HG03025 (cell line): Measurements from ENCODE around the gene SENP1.

Experiments
- ATAC-seq: cut with Tn5 transposase; IDR thresholded peaks from one replicate; pipeline ENCODE4 v1.9.1; 2021; ENCODE audit warnings: mild to moderate bottlenecking, moderate library complexity; ENCODE audit not compliant: unreplicated experiment, low FRiP score

The SENP1 gene

DNA sequence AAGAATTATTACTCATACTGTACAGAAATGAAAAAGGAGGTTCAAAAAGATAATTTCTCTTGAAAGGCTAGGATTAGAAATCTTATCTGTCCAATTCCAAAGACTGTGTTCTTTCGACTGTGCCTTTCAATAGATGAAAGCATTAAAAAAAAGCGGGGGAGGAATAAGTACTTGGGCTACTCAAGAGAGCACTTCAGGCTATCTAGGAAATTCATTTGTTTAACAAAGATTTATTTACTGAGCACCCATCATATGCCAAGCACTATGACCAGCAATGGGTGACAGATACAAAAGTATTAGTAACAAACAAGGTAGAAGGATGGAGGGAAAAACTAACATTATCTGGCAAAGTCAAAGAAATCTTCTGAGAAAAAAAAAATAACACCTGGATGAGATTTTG is 37.4 kb downstream of the SENP1 start:
- no peak for ATAC-seq

DNA sequence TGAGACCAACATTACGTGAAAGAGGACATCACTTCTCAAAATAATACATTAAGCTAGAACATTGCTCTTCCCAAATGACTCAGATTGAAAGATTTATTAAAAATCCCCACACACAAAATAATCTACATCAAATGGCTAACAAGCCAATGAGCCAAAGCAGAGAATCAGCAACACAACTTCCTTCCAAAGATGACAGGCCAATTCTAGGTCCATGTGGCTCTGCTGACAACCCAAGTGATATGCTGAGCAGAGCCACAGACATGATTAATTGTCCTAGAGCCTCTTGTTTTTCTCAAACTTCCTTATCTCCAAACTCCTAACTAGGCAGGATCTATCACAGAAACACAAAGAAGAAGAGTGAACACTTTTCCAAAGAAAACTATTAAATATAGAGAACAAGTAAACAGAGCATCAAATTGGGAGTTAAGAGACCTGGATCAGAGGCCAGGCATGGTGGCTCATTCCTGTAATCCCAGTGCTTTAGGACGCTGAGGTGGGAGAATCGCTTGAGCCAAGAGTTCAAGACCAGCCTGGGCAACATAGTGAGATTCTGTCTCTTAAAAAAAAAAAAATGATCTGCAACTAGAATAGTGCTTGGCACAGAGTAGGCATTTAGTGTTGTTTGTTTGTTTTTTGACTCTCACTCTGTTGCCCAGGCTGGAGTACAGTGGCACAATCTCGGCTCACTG is 38.5 kb downstream of the SENP1 start:
- no peak for ATAC-seq

- no peak for ATAC-seq
These were observed 40.8 kb downstream of the SENP1 start for GRCh38 chr12:48065041-48065440.

DNA sequence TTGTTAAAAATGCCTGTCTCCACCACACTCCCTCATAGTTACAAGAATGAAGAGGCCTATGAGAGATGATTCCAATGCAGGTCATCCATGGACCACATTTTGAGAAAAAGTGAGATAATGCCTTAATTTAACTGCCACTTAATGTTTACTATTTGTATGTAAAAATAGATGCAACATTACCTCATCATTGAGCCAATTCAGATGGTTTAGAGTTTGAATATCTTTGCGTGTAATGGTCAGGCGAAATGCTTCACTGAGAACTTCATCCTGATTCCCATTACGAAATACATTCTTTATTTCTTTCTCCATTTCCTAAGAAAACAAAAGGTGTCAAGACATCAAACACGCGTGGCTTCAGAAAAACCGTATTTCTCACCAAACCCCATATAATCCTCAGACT is 42.3 kb downstream of the SENP1 start:
- ATAC-seq = no peak

- ATAC-seq = no peak
These were observed 43.8 kb downstream of the SENP1 start for GRCh38 chr12:48061938-48062719.

DNA sequence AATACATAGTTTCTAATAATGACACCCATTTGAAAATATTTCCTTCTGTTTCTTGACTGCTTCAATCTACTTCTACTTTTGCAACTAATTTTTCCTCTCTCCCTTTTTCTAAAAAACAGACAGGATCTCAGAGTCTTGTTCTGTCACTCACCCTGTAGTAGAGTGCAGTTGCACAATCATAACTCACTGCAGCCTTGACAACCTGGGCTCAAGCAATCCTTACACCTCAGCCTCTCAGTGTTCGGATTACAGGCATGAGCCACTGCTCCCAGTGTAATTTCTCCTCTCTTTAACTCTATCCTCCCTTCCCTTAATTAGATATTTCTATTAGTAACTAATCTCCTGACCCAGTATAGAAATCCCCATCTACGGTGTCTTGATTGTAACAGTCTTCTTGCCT is 45.4 kb downstream of the SENP1 start:
- ATAC-seq = no peak

- no peak for ATAC-seq
These were observed 47.1 kb downstream of the SENP1 start for GRCh38 chr12:48058771-48059170.

DNA sequence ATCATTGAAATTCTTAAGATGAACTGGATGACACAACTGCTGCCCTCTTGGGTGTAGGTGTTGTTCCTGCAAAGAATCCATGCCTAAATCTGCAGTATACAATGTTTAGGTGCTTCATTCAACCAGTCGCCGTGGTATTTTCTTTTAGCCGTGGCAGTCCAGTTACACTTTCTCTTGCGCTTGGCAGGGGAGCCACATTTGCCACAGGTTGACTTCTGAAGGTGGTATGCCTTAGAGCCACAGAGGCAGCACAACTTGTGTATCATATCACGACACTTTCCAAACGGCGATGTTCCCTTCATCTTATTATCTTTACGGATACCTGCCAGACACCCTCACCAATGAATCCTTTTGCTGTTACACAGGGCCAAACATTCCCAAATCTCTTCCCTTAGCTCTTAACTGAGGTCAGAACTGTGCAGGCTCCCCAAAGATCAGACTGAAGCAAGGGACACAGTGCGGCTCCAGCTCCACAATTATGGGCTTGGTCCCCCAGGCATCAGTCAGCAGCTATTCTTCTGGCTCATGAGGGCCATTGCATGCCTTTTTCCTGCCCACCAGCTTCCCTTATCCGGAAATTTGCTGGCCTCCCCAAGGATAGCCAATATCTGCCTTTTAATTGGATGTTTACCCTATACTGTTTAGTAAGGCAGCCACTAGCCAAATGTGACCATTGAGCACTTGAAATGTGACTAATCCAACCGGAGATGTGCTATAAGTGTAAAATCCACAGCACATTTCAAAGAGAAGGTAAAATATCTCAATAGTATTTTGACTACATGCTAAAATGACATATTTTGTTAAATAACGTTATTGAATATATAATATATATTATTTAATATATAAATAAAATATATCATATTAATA is 50.7 kb downstream of the SENP1 start:
- ATAC-seq = no peak

- ATAC-seq = no peak
These were observed 52.0 kb downstream of the SENP1 start for GRCh38 chr12:48053883-48054282.

GRCh38 chr12:48053122-48053521 is 52.8 kb downstream of the SENP1 start:
- no peak for ATAC-seq

DNA sequence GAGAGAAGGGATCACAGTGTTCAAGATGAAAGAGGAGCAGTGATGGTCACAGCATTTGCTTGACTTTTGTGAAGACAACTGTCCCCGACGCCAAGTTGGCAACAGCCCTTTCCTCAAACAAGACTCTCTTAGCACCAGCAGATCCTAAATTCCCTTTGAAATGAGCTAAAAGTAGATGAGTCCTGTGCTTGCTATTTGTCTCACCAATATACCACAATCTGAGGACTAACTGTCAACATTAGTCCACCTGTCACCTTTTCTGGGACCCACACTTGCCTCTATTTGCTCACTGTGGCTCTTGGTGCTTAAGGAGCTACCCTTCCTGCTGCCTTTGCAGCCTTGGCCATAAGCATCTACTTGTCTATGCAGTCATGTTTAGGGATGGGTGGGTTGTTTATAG is 54.2 kb downstream of the SENP1 start:
- ATAC-seq = no peak

DNA sequence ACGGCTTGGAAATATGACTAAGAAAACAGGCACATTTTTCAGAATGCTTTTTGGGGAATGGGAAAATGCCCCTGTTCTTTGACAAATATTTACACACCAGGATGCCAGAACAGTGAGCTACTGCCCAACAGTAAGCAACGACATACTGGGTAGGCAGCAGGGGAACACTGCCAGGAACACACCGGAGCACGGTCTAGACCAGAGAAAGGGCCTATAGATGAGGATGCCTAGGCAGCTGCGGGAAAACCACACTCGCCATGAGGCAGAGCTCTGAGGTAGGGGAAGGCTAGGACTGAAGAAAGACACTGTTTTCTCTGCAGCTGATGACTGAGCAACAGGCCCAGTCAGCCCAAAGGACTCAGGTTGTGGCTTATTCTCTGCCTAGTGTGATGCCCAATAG is 55.7 kb downstream of the SENP1 start:
- ATAC-seq = no peak

- ATAC-seq = no peak
These were observed 59.8 kb downstream of the SENP1 start for GRCh38 chr12:48045965-48046518.

DNA sequence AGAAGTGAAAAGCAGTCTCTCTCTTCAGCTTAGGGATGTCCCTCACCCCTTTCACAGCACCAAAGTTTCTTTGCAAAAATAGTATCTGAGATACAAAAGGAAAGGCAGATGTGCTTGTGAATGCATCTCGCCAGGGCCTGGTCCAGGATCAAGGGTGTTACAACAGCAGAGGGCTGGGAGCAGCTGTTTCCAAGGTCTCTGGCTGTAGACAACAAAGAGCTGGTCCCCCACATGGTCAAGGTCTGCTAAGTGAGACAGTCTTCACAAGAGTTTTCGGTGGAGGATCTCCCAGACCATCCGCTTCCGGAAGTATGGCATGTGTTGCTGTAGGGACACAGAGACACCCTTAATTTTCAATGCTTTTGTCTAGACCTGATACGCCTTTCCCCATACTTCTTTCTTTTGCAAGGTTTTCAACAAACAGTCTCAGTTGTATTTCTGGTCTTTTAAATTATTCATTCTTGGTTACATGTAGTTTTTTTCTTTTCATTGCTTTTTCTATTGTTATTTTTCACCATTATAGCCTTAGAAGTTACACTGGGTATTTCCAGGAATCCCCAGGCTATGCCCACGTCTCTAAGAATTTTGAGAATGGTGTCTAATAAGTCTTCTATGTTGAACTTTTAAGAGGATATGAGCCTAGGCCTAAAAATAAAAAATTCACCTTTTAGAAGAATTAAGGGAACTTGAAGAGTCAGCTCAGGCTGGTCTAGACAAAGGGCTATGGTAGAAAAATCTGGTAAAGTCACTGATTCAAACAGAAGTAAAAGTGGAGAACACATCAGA is 60.6 kb downstream of the SENP1 start:
- no peak for ATAC-seq

- ATAC-seq = no peak
These were observed 61.5 kb downstream of the SENP1 start for GRCh38 chr12:48044396-48044795.

DNA sequence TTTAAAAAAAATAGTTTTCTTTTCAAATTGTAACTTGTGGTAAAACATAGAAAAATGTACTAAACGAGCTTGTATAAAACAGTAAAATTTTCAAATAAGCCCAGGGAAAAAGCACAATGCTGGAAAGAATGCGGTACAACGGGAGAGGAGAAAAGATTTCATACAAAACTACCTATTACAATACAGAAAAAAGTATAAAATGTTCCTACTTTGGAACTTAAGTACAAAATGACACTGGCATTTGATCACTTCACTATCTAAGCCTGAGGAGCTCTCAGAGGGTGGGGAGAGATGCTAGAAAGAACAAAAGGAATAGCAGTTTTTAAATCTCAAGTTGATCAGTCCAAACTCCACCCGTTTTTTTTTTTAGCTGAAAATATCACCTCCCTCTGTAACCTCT is 62.1 kb downstream of the SENP1 start:
- no peak for ATAC-seq

DNA sequence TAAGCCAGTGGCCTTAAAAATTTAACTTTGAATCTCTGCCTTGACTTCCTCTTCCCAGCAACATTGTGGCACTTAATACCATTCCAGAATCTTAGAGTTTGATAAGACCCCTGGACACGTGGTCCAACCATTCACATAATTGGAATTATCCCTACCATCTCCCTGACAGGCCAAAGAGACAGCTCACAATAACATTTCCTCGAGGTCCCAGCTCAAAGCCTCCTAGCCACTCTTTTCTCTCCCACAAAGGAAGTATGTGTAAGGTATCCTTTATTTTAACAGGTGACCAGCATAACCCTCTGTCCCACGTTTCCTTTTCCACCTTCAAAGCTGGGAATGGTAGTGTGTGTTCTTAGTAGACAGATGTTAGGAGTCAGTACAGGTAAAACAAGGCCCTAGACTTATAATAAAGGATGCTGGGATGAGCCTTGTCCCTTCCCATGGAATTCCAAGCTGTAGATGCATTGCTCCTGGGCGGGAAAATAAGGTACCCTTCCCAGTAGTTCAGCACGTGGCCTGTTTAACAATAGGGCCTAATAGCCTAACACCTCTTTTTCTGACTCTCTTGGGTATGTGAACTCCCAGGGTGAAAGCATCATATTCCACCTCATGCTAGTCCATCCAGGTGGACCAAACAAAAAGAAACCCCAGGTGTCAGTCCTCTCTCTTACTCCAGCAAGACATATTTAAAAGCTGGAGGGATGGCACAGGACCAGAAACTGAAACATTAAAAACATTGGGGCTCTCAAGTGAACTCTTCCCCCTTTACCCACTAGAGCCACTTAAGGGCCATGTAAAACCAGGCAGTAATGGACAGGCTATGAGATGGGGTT is 64.1 kb downstream of the SENP1 start:
- ATAC-seq = no peak

DNA sequence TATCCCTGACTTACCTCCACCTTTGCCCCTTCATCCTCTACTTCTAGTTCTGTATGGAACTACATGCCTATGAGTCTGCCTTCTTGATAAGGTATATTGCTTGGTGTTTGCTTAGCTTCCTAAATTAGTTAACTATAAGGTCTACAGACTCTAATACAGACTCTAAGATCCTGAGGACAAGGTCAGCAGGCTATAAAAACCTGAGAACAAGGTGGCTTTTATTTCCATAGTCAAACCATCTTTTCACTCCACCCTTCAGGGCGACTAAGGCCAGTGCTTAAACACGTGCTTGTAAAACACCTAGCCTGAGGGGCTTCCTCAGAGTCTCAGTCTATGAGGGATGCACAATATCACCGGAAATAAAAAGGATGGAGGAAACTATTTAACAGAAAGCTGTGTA is 65.5 kb downstream of the SENP1 start:
- no peak for ATAC-seq

- no peak for ATAC-seq
These were observed 66.7 kb downstream of the SENP1 start for GRCh38 chr12:48039151-48039550.
